Measurements from ENCODE around the gene CACNA1F.

GRCh38 chrX:49233176-49233575 lies at the start of gene CACNA1F:
- no peak for TF ChIP-seq CTCF (conservative IDR thresholded peaks at IDR 0.05)
- TF ChIP-seq EZH2 (IDR thresholded peaks at IDR 0.05; ENCODE audit: low read depth) = no peak
